ENCODE data around the gene FAM25A.

- TF ChIP-seq CTCF (IDR thresholded peaks at IDR 0.05) (no peak), EP300 (IDR thresholded peaks at IDR 0.05) (no peak), POLR2A (IDR thresholded peaks at IDR 0.05) (no peak)
These were observed 27.6 kb upstream of the FAM25A start for GRCh38 chr10:86992456-86992855.
